GM19463 (cell line): ENCODE data around the gene JHY.

Experiments
- ATAC-seq: cut with Tn5 transposase; IDR thresholded peaks from one replicate; pipeline ENCODE4 v1.9.1; 2021; ENCODE audit warnings: mild to moderate bottlenecking, moderate library complexity; ENCODE audit not compliant: unreplicated experiment

JHY gene

DNA sequence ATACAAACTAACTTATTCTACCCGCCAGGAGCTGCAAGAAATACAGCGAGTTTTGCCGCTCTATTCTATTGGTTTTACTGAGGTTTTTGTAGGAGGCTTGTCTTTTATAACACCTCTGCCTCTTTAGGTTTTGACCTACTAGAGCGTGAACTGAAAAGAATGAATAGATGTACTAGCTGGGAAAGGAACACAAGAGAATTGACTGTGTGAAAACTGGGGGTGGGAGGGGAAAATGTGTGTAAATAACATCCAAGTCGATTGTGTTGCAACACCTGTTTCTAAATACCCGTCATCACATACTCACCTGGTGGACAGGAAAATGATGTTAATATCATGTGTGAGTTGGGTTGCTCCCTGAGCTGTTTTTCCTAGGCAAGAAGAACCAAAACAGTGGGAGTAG, 12.9 kb upstream of the JHY start:
- no peak for ATAC-seq

DNA sequence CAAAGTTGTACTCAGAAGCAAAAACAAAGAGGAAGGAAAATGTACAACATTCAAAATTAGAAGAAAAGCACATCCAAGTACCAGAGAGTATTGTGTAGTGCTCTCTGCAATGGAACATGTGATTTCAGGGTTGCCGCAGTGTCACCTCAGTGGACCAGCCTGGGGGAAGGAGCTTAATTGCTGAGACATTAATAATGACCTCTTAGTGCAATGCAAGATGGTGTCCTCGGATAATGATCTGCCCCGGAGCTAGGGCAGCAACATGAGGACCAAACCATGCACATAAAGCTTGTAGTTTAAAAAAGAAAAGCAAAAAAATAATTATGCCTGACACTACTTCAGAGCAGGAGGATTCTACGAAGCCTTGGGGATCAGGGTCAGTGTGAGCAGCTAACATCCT, 11.3 kb upstream of the JHY start:
- ATAC-seq: no peak

DNA sequence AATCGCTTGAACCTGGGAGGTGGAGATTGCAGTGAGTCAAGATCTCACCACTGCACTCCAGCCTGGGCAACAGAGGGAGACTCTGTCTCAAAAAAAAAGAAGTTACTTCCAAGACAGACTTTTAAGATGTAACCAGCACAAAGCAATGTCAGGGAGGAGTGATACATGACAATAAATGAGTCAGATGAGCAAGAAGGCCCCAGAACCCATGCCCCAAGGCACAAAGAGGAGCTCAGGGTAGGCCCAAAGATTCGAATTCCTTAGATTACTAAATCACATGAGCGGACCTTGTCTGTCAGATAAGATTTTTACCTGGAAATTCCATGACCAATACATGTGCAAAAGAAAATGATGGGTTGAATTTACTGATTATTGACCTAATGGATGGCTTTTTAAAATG, 10.5 kb upstream of the JHY start:
- ATAC-seq: no peak

DNA sequence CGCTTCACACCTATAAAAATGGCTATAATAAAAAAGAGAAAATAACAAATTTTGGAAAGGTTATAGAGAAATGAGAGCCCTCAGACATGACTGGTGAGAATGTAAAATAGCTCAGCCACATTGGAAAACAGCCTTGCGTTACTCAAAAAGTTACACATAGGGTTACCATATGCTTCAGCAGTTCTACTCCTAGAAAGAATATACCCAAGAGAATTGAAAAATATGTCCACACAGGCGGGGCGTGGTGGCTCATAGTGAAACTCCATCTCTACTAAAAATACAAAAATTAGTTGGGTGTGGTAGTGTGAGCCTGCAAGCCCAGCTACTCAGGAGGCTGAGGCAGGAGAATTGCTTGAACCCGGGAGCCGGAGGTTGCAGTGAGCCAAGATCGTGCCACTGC, 7.6 kb upstream of the JHY start:
- ATAC-seq: peak; percentile 47

DNA sequence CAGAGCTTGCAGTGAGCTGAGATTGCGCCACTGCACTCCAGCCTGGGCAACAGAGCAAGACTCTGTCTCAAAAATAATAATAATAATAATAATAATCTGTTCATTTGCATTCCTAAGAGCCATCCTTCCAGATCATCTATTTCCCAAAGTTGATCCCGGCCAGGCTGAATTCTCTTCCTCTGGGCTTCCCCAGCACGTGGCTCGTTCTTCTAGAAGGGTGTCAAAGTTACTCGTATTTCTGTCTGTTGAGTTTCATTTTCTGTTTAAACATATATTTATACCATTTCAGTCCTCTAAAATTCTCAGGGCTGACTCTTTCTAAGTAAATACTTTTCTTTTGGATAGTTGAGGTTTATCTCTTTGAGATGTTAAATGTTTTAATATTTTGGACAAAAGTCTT, 4.8 kb upstream of the JHY start:
- ATAC-seq: no peak

DNA sequence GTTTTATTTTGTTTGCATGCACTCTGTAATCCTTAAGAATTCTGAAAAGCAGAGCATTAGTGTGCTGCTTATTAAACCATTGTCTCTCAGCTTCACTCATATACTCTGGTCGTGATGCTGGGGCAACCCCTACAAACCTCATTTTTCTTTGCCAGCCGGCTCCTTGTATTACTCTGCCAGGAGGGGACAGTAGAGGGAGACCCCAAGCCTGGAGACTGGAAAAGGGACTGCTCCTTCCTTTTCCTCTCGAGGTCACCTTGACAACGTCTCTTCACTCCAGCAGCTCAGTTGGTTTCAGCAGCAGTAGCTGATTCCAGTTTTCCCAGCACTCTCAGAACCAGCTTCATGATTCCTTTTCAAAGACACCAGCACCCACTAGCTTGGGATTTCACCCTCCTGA, 2.8 kb upstream of the JHY start:
- ATAC-seq: no peak

DNA sequence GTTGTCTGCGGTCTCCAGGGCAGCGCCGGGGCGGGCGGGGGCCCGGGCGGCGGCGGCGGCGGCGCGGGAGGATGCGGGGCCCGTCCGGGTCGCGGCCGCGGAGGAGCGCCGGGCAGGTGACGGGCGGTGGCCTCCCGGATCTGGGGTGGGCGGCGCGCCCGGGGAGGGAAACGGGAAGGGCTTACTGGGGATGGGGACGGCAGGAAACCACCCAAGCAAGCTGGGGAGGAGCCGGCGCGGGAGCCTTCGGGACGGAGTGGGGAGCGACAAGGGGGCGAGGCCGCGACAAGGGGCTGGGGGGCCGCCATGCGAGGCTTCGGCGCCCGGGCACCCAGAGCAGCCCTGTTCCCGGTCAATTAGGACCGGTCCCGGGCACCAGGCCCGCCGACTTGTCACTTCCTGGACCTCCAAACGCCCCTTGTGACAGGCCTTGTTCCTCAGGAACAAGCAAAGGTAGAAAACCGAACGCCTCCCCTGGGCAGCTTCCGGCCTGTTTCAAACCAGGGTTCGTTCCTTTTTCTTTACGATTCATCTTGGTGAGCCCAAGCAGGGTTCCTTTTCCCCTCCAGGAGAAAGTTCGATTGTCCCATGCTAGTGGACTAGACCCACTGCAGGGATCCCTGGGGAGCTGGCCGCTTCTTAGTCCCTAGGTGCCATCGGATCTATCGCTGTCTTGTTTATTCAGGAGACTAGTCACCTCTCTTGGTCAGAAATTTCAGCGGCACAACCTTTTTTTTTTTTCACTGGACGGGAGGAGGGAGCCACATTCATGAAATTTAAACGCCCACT, 492 bp downstream of the JHY start:
- peak; percentile 58 for ATAC-seq

DNA sequence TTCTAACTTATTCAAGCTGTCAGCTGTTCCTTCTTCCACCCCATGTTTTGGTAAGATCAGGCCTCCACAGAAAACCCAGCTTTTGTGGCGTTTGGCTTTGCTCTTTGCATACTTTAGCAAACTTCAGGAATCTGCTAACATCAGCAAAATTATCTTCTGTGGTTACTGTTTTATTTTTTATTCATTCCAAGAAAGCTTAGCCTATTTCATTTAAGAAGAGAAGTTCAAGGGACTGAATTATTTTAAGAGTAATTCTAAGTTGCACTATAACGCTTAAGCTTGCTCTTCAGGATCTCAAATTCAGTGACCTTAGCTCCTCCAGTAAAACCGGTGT, 1.1 kb downstream of the JHY start:
- ATAC-seq: no peak

DNA sequence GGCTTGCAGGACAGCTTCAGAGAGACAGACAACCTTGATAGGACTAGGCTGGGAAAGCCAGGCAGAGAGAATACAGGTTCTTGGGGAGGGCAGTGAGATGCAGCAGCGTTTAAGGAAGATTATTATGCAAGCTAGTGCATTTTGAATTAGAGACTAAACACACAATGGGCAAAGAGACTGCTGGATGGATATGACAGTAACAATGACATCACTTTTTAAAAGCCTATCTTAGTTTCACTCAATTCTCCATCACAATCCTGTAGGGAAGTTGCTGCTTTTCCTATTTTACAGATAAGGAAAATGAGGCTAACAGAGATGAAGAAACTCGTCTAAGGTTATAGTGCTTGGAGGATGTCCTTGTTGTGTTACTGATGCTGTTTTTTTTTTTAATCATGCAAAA, 5.6 kb downstream of the JHY start:
- ATAC-seq: no peak

DNA sequence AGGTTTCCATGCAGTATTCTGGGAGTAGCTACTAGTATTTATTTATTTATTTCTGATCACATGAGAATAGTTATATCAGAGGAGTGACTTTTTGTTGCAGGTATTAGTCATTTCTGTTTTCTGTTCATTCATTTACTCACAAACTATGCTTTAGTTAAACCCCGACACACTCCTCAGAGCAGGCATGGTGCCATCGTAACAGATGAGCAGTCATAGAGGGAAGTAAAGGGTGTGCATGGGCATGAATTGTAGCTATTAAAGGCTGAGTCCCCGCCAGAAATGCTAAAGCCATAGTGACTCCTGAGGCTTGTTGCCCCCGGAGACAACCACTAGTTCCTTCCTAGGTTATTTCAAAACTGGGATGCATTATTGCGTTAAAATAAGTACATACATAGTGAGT, 10.6 kb downstream of the JHY start:
- ATAC-seq: no peak

DNA sequence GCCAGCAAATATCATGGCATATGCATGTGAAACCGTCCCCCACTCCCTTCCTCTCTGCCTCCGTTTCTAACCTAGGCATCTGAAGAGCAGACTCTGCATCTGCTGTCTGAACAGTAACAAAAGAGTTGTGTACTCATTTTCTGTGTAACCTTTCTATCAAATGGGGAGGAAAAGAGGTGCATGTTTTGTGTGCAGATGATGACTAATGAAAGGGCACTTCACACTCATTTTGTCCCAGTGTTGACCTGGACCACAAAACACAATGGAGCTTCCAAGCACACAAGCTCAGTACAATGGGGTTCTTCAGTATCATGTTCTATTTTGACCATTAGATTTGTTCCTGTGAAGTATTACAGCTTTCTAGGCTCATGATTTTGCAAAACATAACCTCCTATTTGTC, 13.0 kb downstream of the JHY start:
- no peak for ATAC-seq

DNA sequence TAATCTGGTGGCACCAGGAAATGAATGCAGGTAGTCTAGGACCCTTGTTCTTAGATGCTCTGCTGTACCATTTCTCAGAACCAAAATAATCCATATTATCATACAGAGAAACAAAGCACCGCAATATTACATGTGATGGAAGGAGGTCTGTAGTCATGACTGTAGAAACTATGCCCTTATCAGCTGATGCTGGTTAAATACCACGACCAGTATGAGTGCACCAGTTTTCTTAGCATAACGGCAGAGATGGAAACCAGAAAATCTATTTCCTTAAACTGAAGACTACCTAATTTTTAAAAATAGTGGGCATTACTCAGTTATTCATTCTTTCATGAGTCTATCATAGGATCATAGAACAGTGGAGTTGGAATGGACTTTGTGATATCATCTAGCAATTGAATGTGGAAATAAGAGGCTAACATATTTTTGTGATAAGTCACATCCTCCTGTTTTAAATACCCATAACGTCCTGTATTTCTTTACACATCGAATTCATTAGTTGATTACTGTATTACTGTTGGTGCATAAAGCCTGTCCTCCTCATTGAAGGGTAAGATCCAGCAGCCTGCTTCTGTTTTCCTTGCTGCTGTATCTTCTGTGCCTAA, 15.1 kb downstream of the JHY start:
- ATAC-seq: no peak

DNA sequence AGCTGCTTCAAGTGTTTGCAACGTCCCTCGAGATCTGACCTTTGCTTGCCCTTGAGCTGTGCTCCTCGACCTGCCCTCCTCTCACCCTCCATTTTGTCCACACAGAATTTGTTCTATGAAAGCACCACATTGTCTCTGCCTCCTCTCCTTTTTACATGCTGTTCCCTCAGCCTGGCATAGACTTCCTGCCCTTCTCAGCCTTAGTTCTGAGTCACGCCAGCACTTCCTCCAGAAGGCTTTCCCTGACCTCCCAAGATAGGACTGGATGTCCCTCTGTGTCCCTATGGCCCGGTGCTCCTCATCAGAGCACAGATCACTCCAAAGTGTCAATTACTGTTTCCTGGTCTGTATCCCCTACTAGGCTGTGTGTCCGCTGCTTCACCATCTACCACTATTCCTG, 16.2 kb downstream of the JHY start:
- ATAC-seq: no peak

DNA sequence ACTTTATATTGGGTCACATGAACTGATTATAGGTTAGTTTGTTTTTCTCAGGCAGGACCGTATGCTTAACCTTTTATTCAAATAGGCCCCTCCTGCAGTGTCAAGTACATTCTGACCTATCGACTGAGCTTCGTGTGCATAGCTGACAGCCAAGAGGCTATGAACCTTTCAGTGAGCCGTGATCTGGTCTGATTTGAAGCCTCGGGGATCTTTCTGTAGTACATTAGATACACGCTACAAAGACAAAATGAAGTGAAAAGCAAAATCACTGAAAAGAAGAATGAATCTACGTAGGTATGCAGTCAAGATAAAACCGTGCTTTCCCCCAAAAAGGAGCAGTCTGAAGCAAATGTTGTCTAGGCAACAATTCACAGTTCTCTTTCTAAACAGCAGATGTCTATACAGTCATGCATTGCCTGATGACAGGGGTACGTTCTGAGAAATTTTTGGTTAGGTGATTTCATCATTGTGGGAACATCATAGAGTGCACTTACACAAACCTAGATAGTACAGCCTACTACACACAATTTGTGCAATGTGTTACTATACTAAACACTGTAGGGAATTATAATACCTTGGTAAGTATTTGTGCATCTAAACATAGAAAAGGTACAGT, 18.1 kb downstream of the JHY start:
- ATAC-seq: no peak

DNA sequence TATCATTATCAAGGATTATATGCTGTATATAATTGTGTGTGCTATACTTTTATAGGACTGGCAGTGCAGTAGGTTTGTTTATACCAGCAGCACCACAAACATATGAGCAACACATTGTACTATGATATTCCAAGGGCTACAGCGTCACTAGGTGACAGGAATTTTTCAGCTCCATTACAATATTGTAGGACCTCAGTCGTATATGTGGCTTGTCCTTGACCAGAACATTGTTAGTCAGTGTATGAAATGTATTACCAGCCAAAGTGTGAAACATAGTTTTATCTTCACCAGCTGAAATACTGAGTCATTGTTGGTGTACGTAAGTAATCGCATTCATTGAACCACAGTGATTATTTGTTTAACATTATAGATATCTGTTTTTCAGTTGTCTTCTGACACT, 20.4 kb downstream of the JHY start:
- ATAC-seq: no peak

DNA sequence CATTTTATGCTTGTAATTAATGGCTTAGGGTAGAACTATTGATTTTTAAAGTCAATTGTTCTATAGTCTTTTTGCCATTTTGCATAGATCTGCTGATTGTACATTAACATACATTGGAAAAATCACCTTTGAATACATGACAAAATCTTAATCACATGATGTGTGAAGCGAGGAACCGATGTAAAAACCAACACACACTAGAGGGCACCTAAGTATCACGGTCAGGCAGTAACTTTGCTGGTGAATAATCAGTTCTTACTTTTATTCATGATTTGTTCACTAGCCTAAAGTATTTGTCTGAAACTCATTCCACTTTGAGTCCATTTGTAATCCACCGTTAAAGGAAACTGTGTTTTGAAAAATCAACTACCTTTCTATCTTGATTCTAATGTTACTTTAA, 28.2 kb downstream of the JHY start:
- ATAC-seq: no peak

DNA sequence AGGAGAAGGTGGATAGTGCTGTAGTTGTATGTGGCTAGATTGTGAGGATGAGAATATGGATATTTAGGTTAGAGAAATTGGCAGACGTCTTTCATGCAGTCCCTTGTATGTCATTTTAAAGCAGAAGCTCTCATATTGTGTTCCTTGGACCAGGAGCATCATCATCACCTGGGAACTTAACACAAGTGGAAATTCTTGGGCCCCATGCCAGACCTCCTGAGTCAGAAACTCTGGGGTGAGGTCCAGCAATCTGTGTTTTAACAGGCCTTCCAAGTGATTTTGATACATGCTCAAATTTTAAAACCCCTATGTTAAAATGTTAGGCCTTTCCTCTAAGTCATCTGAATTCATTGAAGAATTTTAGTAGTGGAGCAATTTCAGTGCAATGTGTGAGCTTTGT, 34.8 kb downstream of the JHY start:
- no peak for ATAC-seq

DNA sequence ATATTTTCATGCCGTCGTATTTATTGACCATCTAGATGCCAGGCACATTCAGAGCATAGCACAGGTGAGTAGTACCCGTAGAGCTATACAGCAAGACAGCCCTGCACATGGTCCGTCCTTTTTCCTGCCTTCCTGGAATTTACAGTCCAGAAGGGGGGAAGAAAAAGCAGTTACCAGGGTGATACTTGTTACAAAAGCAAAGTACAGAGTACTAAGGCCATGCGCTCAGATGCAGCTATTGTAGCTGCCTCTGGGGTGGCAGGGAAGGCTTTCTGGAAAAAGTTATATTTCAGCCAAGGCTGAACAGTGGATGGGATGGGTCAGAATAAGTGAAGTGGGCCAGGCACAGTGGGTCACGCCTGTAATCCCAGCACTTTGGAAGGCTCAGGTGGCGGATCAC, 36.2 kb downstream of the JHY start:
- no peak for ATAC-seq

DNA sequence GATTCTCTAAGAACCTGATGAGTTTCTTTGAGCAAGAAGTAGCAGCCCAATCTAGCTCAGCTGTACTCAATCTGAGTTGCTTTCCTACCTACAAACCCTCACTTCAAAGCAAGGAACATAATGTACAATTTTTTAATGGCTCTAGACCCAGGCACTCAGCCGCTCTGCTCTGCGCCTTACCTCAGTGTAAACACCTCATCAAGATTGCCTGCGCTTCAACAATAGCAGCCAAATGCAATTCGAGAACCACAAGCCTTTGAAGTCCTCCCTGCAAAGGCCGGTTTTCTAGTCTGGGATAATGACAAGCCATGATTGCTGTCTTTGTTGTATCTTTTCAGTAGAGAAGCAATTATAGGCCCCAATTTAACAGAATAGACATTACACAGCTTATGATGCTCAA, 38.0 kb downstream of the JHY start:
- no peak for ATAC-seq

DNA sequence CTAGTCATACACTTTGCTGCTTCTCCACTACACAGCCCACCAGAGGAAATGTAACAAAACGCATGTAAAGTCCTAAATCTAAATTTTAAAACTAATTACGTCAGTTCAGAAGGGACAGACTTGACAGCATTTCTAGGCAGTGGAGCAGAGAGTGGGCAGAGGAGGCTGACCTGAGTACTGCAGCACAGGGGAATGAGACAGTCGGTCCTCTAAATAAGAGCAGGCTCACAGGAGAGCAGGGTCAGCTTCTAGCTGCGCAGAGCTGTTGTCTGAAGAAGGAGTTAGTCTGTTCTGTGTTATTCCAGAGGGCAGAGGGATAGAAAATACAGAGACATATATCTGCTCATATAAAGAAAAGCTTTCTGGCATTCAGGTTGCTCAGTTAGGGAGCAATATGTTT, 40.3 kb downstream of the JHY start:
- ATAC-seq: no peak

DNA sequence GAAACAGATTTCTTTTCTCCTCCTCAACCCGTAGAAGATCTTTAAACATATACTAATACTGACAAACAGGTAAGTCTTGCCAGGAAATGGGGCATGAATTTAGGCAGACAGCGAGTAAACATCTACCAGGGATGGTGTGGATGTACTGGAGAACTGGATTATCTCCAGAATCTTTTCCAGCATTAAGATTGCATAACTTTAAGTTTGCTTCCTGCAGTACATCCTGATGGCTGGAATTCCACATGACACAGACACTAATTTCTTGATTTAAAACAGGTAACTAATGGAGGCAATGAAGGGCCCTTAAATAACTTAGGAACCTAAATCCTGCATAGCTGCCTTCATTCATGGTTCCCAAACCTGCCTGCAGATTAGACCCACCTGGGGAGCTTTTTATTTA, 40.7 kb downstream of the JHY start:
- no peak for ATAC-seq

DNA sequence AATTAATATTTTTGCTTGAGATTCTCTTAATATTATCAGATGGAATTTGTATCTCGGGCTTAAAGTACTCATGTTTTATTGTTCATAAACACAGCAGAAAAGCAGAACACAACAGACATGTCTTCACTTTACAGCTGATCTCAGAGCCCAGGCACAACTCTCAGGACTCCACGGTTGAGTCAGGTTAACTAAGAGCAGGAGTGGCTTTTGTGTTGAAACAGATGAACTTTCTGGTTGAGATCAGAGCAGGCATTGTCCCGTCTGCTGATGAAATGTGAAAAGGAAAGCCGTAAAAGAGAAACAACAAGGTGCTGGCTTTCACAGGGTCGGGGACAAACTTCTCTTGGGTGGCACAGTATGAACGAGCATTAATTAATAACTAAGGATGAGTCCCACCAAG, 49.0 kb downstream of the JHY start:
- ATAC-seq: no peak

DNA sequence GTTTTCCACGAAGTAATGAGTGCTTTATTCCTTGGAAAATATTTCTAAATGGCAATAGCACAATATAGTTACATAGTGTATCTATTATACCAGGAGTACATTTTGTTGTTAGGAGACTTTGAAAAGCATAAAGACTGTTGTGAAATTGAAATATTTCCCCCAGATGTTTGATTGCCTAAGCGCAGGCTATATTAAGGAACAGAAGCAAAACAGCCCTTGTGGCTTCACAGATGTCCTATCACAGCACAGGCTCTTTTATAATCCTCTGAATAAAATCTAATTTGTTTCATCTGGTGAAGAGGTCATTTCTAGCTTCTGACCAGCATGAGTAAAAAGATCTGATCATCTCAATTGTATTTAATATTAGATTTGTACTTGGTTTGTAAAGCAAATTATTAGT, 50.9 kb downstream of the JHY start:
- no peak for ATAC-seq
